HEK293 (cell line): ENCODE data around the gene AGAP1.

Experiments used
- CTCF ChIA-PET: fragments of 350-600 bp; formaldehyde crosslinking; extraction: SDS; loops from one replicate; lab custom pipeline; 2021; ENCODE audit warnings: antibody characterized with exemption; lab: Yijun Ruan, JAX
- POLR2A ChIA-PET: fragments of 300-600 bp; formaldehyde crosslinking; extraction: SDS; loops from one replicate; lab custom pipeline; 2020; ENCODE audit warnings: antibody characterized with exemption, inconsistent platforms; lab: Yijun Ruan, JAX
- H3K27ac ChIP-seq: fragments of 200-500 bp; sonication (Bioruptor generic); 2 replicates; pipeline ENCODE4 v1.5.1; 2014; ENCODE audit warnings: low read depth, low read length, control low read depth, inconsistent platforms; ENCODE audit errors: extremely low read depth
- H3K36me3 ChIP-seq, 2 experiments: fragments of 200-500 bp in 1 of 2; sonication (Bioruptor generic) in 1 of 2; 1 replicate in 1 of 2; 2 replicates in 1 of 2; pipeline ENCODE4 v1.5.1; 2014 to 2017; ENCODE audit warnings: inconsistent platforms in 2 of 2, low read length in 2 of 2; ENCODE audit not compliant: control insufficient read depth in 2 of 2, insufficient read depth in 1 of 2
- H3K4me1 ChIP-seq: fragments of 200-500 bp; sonication (Bioruptor generic); 2 replicates; pipeline ENCODE4 v1.5.1; 2014; ENCODE audit warnings: mild to moderate bottlenecking, low read length, inconsistent platforms; ENCODE audit not compliant: control insufficient read depth, insufficient read depth
- H3K4me3 ChIP-seq: 2 replicates; pipeline ENCODE4 v1.5.1; 2011; ENCODE audit warnings: low read depth, mild to moderate bottlenecking, control low read depth, low read length, moderate library complexity
- H3K9me3 ChIP-seq: fragments of 200-500 bp; sonication (Bioruptor generic); 2 replicates; pipeline ENCODE4 v1.5.1; 2014; ENCODE audit warnings: low read depth, low read length, inconsistent platforms; ENCODE audit not compliant: control insufficient read depth, insufficient read depth
- GLI4 ChIP-seq: fragments of 450-650 bp; formaldehyde crosslinking; IDR thresholded peaks from 2 replicates; pipeline ENCODE4 v1.5.1; 2016; ENCODE audit warnings: missing biosample characterization, missing genetic modification characterization
- OSR2 ChIP-seq: fragments of 450-650 bp; formaldehyde crosslinking; IDR thresholded peaks from 2 replicates; pipeline ENCODE4 v1.5.1; 2016; ENCODE audit warnings: missing biosample characterization, missing genetic modification characterization
- PATZ1 ChIP-seq: fragments of 450-650 bp; formaldehyde crosslinking; IDR thresholded peaks from 2 replicates; pipeline ENCODE4 v1.5.1; 2016; ENCODE audit warnings: missing biosample characterization, missing genetic modification characterization
- PRDM1 ChIP-seq: fragments of 450-650 bp; formaldehyde crosslinking; IDR thresholded peaks from 2 replicates; pipeline ENCODE4; 2016; ENCODE audit warnings: missing biosample characterization, missing genetic modification characterization
- REPIN1 ChIP-seq: fragments of 450-650 bp; formaldehyde crosslinking; IDR thresholded peaks from 2 replicates; pipeline ENCODE4 v1.5.1; 2017; ENCODE audit warnings: missing biosample characterization, missing genetic modification characterization, low read depth
- SP3 ChIP-seq: fragments of 450-650 bp; formaldehyde crosslinking; IDR thresholded peaks from 2 replicates; pipeline ENCODE4 v1.5.1; 2016; ENCODE audit warnings: missing biosample characterization, missing genetic modification characterization
- TSHZ1 ChIP-seq: fragments of 450-650 bp; formaldehyde crosslinking; IDR thresholded peaks from 2 replicates; pipeline ENCODE4 v1.5.1; 2016; ENCODE audit warnings: missing biosample characterization, missing genetic modification characterization, borderline replicate concordance
- ZBTB17 ChIP-seq: fragments of 450-650 bp; formaldehyde crosslinking; IDR thresholded peaks from 2 replicates; pipeline ENCODE4 v1.5.1; 2016; ENCODE audit warnings: missing biosample characterization, missing genetic modification characterization
- ZBTB20 ChIP-seq: fragments of 450-650 bp; formaldehyde crosslinking; IDR thresholded peaks from 2 replicates; pipeline ENCODE4 v1.5.1; 2016; ENCODE audit warnings: missing biosample characterization, missing genetic modification characterization
- ZFP41 ChIP-seq: fragments of 450-650 bp; formaldehyde crosslinking; IDR thresholded peaks from 2 replicates; pipeline ENCODE4 v1.5.1; 2016; ENCODE audit warnings: missing biosample characterization, missing genetic modification characterization, borderline replicate concordance
- ZNF140 ChIP-seq: fragments of 450-650 bp; formaldehyde crosslinking; IDR thresholded peaks from 2 replicates; pipeline ENCODE4 v1.5.1; 2016; ENCODE audit warnings: missing biosample characterization, missing genetic modification characterization
- ZNF157 ChIP-seq: fragments of 450-650 bp; formaldehyde crosslinking; IDR thresholded peaks from 2 replicates; pipeline ENCODE4 v1.5.1; 2016; ENCODE audit warnings: missing biosample characterization, missing genetic modification characterization
- ZNF175 ChIP-seq: fragments of 450-650 bp; formaldehyde crosslinking; IDR thresholded peaks from 2 replicates; pipeline ENCODE4 v1.5.1; 2016; ENCODE audit warnings: missing biosample characterization, missing genetic modification characterization
- ZNF2 ChIP-seq: fragments of 450-650 bp; formaldehyde crosslinking; IDR thresholded peaks from 2 replicates; pipeline ENCODE4 v1.5.1; 2016; ENCODE audit warnings: missing biosample characterization, missing genetic modification characterization
- ZNF416 ChIP-seq: fragments of 450-650 bp; formaldehyde crosslinking; IDR thresholded peaks from 2 replicates; pipeline ENCODE4 v1.5.1; 2016; ENCODE audit warnings: missing biosample characterization, missing genetic modification characterization
- ZNF449 ChIP-seq: fragments of 450-650 bp; formaldehyde crosslinking; IDR thresholded peaks from 2 replicates; pipeline ENCODE4 v1.5.1; 2017; ENCODE audit warnings: missing biosample characterization, mild to moderate bottlenecking, missing genetic modification characterization, moderate library complexity
- ZNF473 ChIP-seq: fragments of 450-650 bp; formaldehyde crosslinking; IDR thresholded peaks from 2 replicates; pipeline ENCODE4 v1.5.1; 2017; ENCODE audit warnings: missing biosample characterization, missing genetic modification characterization
- ZNF580 ChIP-seq: fragments of 450-650 bp; formaldehyde crosslinking; IDR thresholded peaks from 2 replicates; pipeline ENCODE4 v1.5.1; 2016; ENCODE audit warnings: missing biosample characterization, missing genetic modification characterization
- ZNF623 ChIP-seq: fragments of 450-650 bp; formaldehyde crosslinking; IDR thresholded peaks from 2 replicates; pipeline ENCODE4 v1.5.1; 2016; ENCODE audit warnings: missing biosample characterization, missing genetic modification characterization
- ZNF701 ChIP-seq: fragments of 450-650 bp; formaldehyde crosslinking; IDR thresholded peaks from 2 replicates; pipeline ENCODE4 v1.5.1; 2016; ENCODE audit warnings: missing biosample characterization, missing genetic modification characterization
- ZNF76 ChIP-seq: fragments of 450-650 bp; formaldehyde crosslinking; IDR thresholded peaks from 2 replicates; pipeline ENCODE4; 2016; ENCODE audit warnings: low read depth, missing biosample characterization, missing genetic modification characterization, borderline replicate concordance
- ZNF777 ChIP-seq: fragments of 450-650 bp; formaldehyde crosslinking; IDR thresholded peaks from 2 replicates; pipeline ENCODE4 v1.5.1; 2017; ENCODE audit warnings: missing biosample characterization, missing genetic modification characterization, borderline replicate concordance

Gene AGAP1

GRCh38 chr2:236078297-236079255 is 584.7 kb downstream of the AGAP1 start (continued):
- peak; percentile 85 for TF ChIP-seq PATZ1 (tag by site-specific recombination)
- no peak for TF ChIP-seq GLI4 (tag by site-specific recombination)
- no peak for TF ChIP-seq ZNF76
- TF ChIP-seq ZNF157 (tag by site-specific recombination): no peak

- POLR2A ChIA-PET: no interaction called here
- Histone ChIP-seq H3K4me1 (peaks cover 6% of the 10 kb centered on the region), H3K4me3 (no peak overlapping the region), H3K9me3 (no peaks in the 10 kb centered on the region), H3K36me3 (no peaks in the 10 kb centered on the region), H3K27ac (no peak overlapping the region)
- TF ChIP-seq ZNF701 (tag by site-specific recombination): no peak
- TF ChIP-seq OSR2 (tag by site-specific recombination): no peak
- no peak for TF ChIP-seq ZBTB20 (tag by site-specific recombination)
- no peak for TF ChIP-seq ZBTB17 (tag by site-specific recombination)
- TF ChIP-seq PRDM1 (tag by site-specific recombination): no peak
- no peak for TF ChIP-seq ZNF580 (tag by site-specific recombination)
- TF ChIP-seq ZNF140 (tag by site-specific recombination): no peak
- TF ChIP-seq ZNF2: no peak
- no peak for TF ChIP-seq ZNF623
- TF ChIP-seq REPIN1: no peak
- TF ChIP-seq ZFP41 (tag by site-specific recombination): no peak
- no peak for TF ChIP-seq ZNF473 (tag by site-specific recombination)
- TF ChIP-seq ZNF449 (tag by site-specific recombination): no peak
- TF ChIP-seq ZNF416 (tag by site-specific recombination): no peak
- TF ChIP-seq SP3 (tag by site-specific recombination): no peak
- no peak for TF ChIP-seq ZNF777 (tag by site-specific recombination)
- TF ChIP-seq TSHZ1 (tag by site-specific recombination): no peak
- TF ChIP-seq ZNF175 (tag by site-specific recombination): no peak
- CTCF ChIA-PET: no interaction called here
These were observed 586.6 kb downstream of the AGAP1 start for GRCh38 chr2:236080412-236080811.
